ENCODE results near the gene KLF15.

- TF ChIP-seq POLR2AphosphoS5 (IDR thresholded peaks at IDR 0.05; ENCODE audit: low read depth, low read length): no peak
- TF ChIP-seq POLR2A (IDR thresholded peaks at IDR 0.05; ENCODE audit: low read depth, low read length): no peak
- TF ChIP-seq TAF1 (IDR thresholded peaks at IDR 0.05; ENCODE audit: borderline replicate concordance, low read depth, low read length): no peak
Observed at GRCh38 chr3:126320517-126321293, 36.5 kb downstream of the KLF15 start.
